ENCODE measurements around the gene PTPRM. TPM values are rescaled to one million over a fixed set of nuclear protein-coding genes. Genes with fewer than 3 reads are reported as not detected.

PTPRM gene
- polyA plus RNA-seq, 1 of the 3 experiments (the other 2 are of a cell fraction): 16.0 TPM

DNA sequence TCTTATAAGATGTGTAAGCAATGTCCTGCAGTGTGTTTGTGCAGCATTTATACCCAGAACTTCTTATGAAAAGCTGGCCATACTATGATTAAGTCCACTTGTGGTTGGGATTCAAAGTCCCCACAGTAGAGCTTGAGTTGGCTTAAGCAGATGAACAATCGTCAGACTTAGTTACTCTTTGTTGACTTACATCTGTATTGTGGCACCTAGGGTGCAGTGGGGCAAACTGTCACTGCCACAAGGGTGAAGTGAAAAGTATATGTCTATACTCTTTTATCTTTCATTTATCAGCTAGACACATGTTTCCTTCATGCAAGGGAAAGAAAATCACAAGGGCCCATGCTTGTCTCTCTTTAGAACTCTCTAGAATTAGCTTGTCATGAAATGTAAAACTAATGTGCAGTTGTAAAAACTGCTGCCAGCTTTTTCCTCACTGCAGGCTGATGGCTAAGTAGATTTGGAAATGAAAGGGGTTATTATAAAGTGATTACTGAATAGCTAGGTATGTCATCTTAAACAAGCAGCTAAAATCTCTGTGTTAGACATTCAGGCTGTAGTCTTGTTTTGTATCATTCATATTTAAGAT is 474.5 kb downstream of the PTPRM start:
- Histone ChIP-seq H3K27ac (ENCODE audit: low read depth in 2 of 2, low read length in 1 of 2) (no peak overlapping the region), H3K4me1 (ENCODE audit: control insufficient read depth in 1 of 2, insufficient read depth in 2 of 2, low read depth in 1 of 2, low read length in 1 of 2) (no peaks in the 10 kb centered on the region; a peak in 1 of 4 replicates), H3K4me3 (ENCODE audit: low read depth in 2 of 2, low read length in 1 of 2) (no peak overlapping the region), H3K9ac (no peak overlapping the region), H3F3A (replicated peaks; ENCODE audit: insufficient read depth) (no peaks in the 10 kb centered on the region), H4K20me1 (ENCODE audit: insufficient read depth) (no peaks in the 10 kb centered on the region), H3K9me3 (no peaks in the 10 kb centered on the region), H3K79me2 (ENCODE audit: insufficient read depth) (no peaks in the 10 kb centered on the region), H3K4me2 (no peak overlapping the region), H3K36me3 (replicated peaks in 1 of 2; ENCODE audit: control insufficient read depth in 1 of 2, insufficient read depth in 2 of 2, low read length in 1 of 2) (no peaks in the 10 kb centered on the region), H3K9me2 (no peaks in the 10 kb centered on the region), H2AFZ (ENCODE audit: low read depth) (no peak overlapping the region), H3K27me3 (ENCODE audit: insufficient read depth) (no peaks in the 10 kb centered on the region)
- ChIA-PET CTCF (no interaction called here), POLR2A (no interaction called here)
- 50% methylated on average over 1 of the region's 1 CpG for WGBS (ENCODE audit: low lambda C conversion rate)
- DNase-seq: no peak
- TF ChIP-seq TCF12 (IDR thresholded peaks at IDR 0.05) (no peak), RCOR1 (IDR thresholded peaks at IDR 0.05; ENCODE audit: low read length) (no peak), TEAD4 (IDR thresholded peaks at IDR 0.05; ENCODE audit: borderline replicate concordance, insufficient read depth) (no peak), YY1 (IDR thresholded peaks at IDR 0.05; ENCODE audit: low read depth) (no peak), RXRA (IDR thresholded peaks at IDR 0.05; ENCODE audit: borderline replicate concordance, low read depth) (no peak), CHD2 (IDR thresholded peaks at IDR 0.05; ENCODE audit: low read length, partially characterized antibody) (no peak), EZH2phosphoT487 (IDR thresholded peaks at IDR 0.05; ENCODE audit: borderline replicate concordance, low read depth) (no peak), RAD21 (IDR thresholded peaks at IDR 0.05; ENCODE audit: low read length) (no peak)
- TF ChIP-seq, protein P1, sequence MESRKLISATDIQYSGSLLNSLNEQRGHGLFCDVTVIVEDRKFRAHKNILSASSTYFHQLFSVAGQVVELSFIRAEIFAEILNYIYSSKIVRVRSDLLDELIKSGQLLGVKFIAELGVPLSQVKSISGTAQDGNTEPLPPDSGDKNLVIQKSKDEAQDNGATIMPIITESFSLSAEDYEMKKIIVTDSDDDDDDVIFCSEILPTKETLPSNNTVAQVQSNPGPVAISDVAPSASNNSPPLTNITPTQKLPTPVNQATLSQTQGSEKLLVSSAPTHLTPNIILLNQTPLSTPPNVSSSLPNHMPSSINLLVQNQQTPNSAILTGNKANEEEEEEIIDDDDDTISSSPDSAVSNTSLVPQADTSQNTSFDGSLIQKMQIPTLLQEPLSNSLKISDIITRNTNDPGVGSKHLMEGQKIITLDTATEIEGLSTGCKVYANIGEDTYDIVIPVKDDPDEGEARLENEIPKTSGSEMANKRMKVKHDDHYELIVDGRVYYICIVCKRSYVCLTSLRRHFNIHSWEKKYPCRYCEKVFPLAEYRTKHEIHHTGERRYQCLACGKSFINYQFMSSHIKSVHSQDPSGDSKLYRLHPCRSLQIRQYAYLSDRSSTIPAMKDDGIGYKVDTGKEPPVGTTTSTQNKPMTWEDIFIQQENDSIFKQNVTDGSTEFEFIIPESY (IDR thresholded peaks at IDR 0.05; ENCODE audit: borderline replicate concordance, low read depth): no peak
- TF ChIP-seq, protein P2, sequence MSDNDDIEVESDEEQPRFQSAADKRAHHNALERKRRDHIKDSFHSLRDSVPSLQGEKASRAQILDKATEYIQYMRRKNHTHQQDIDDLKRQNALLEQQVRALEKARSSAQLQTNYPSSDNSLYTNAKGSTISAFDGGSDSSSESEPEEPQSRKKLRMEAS (IDR thresholded peaks at IDR 0.05; ENCODE audit: low read depth): no peak
- TF ChIP-seq, protein P3, sequence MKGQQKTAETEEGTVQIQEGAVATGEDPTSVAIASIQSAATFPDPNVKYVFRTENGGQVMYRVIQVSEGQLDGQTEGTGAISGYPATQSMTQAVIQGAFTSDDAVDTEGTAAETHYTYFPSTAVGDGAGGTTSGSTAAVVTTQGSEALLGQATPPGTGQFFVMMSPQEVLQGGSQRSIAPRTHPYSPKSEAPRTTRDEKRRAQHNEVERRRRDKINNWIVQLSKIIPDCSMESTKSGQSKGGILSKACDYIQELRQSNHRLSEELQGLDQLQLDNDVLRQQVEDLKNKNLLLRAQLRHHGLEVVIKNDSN (IDR thresholded peaks at IDR 0.05; ENCODE audit: borderline replicate concordance, low read depth): no peak

DNA sequence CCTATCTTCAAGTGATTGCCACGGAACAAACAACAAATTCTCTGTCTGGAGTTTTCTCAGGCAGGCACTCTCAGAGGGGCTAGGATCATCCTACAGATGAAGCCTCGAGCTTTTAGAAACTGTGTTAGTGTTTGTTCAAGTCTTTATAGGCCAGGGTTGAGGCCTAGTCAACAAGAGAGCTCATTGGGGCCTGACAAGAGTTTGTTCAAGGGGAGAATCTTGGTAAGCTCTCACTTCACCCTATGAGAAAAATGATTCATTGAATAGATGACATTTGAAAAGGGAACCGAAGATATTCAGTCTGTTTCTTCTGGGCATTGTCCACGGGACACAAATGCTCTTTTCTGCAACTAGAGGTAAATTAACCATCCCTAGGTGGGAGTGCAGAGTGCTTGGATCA is 476.9 kb downstream of the PTPRM start:
- 28% methylated on average over 4 of the region's 4 CpGs for WGBS (ENCODE audit: low lambda C conversion rate)
- CTCF ChIA-PET: interaction anchor here (0.8 to 1.4 kb wide), 2 partner anchors 41 to 436 kb away, joined by 3 read pairs; no protein-coding TSS in a partner anchor
- H3K9ac ChIP-seq: no peak overlapping the region

More for the DNA sequence above, 476.9 kb downstream of the PTPRM start:
- H3F3A ChIP-seq (replicated peaks; ENCODE audit: insufficient read depth): no peaks in the 10 kb centered on the region
- H3K36me3 ChIP-seq (replicated peaks in 1 of 2; ENCODE audit: control insufficient read depth in 1 of 2, insufficient read depth in 2 of 2, low read length in 1 of 2): no peaks in the 10 kb centered on the region
- no peaks in the 10 kb centered on the region for H4K20me1 ChIP-seq (ENCODE audit: insufficient read depth)
- no peak for DNase-seq
- H2AFZ ChIP-seq (ENCODE audit: low read depth): no peak overlapping the region
- no peaks in the 10 kb centered on the region for H3K9me2 ChIP-seq
- H3K79me2 ChIP-seq (ENCODE audit: insufficient read depth): no peaks in the 10 kb centered on the region
- H3K9me3 ChIP-seq: no peaks in the 10 kb centered on the region
- H3K27ac ChIP-seq (ENCODE audit: low read depth in 2 of 2, low read length in 1 of 2): no peak overlapping the region
- no peak overlapping the region for H3K4me2 ChIP-seq
- POLR2A ChIA-PET: no interaction called here
- TF ChIP-seq, protein P4, sequence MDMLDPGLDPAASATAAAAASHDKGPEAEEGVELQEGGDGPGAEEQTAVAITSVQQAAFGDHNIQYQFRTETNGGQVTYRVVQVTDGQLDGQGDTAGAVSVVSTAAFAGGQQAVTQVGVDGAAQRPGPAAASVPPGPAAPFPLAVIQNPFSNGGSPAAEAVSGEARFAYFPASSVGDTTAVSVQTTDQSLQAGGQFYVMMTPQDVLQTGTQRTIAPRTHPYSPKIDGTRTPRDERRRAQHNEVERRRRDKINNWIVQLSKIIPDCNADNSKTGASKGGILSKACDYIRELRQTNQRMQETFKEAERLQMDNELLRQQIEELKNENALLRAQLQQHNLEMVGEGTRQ (IDR thresholded peaks at IDR 0.05; ENCODE audit: borderline replicate concordance, low read depth, low read length): no peak
- TF ChIP-seq FOXJ3 (CRISPR knock-in tag; IDR thresholded peaks at IDR 0.05) (no peak), NRF1 (IDR thresholded peaks at IDR 0.05; ENCODE audit: low read depth, low read length) (no peak), TCF12 (IDR thresholded peaks at IDR 0.05) (no peak), GABPA (IDR thresholded peaks at IDR 0.05; ENCODE audit: low read depth) (no peak), TAF1 (IDR thresholded peaks at IDR 0.05; ENCODE audit: borderline replicate concordance, low read depth, low read length) (no peak), MXI1 (IDR thresholded peaks at IDR 0.05; ENCODE audit: low read depth, low read length) (no peak), JUND (IDR thresholded peaks at IDR 0.05) (no peak), RAD21 (IDR thresholded peaks at IDR 0.05; ENCODE audit: low read length) (no peak), EZH2phosphoT487 (IDR thresholded peaks at IDR 0.05; ENCODE audit: borderline replicate concordance, low read depth) (no peak), FOSL2 (IDR thresholded peaks at IDR 0.05; ENCODE audit: borderline replicate concordance, low read depth) (no peak), MEF2A (IDR thresholded peaks at IDR 0.05; ENCODE audit: borderline replicate concordance, low read depth) (no peak), RFX5 (IDR thresholded peaks at IDR 0.05; ENCODE audit: low read length) (no peak), ELF1 (IDR thresholded peaks at IDR 0.05) (no peak)
- TF ChIP-seq, protein P3 (IDR thresholded peaks at IDR 0.05; ENCODE audit: borderline replicate concordance, low read depth): no peak
- TF ChIP-seq, protein P2 (IDR thresholded peaks at IDR 0.05; ENCODE audit: low read depth): no peak
- no peak overlapping the region for H3K4me3 ChIP-seq (ENCODE audit: low read depth in 2 of 2, low read length in 1 of 2)
- H3K27me3 ChIP-seq (ENCODE audit: insufficient read depth): no peaks in the 10 kb centered on the region
- no peaks in the 10 kb centered on the region; a peak in 1 of 4 replicates for H3K4me1 ChIP-seq (ENCODE audit: control insufficient read depth in 1 of 2, insufficient read depth in 2 of 2, low read depth in 1 of 2, low read length in 1 of 2)
